Osteocyte (in vitro differentiated cells): ENCODE data around the gene TMEM117. TPM values are rescaled to one million over a fixed set of nuclear protein-coding genes. Genes with fewer than 3 reads are reported as not detected.

Experiments used
- DNase-seq: peaks from one replicate; pipeline ENCODE4 v3.0.0; 2021; ENCODE audit warnings: mixed read lengths; ENCODE audit not compliant: unreplicated experiment; ENCODE audit errors: extremely low spot score
- H3K27ac Mint-ChIP-seq: one replicate; pipeline ENCODE4 v1.8.0; 2021; ENCODE audit warnings: mild to moderate bottlenecking, mixed read lengths; ENCODE audit not compliant: unreplicated experiment
- H3K27me3 Mint-ChIP-seq: one replicate; pipeline ENCODE4 v1.8.0; 2021; ENCODE audit warnings: mixed read lengths; ENCODE audit not compliant: unreplicated experiment
- H3K36me3 Mint-ChIP-seq: one replicate; pipeline ENCODE4 v1.8.0; 2021; ENCODE audit warnings: mixed read lengths; ENCODE audit not compliant: unreplicated experiment
- H3K4me1 Mint-ChIP-seq: one replicate; pipeline ENCODE4 v1.8.0; 2021; ENCODE audit warnings: mixed read lengths; ENCODE audit not compliant: unreplicated experiment
- H3K4me3 Mint-ChIP-seq: one replicate; pipeline ENCODE4 v1.8.0; 2021; ENCODE audit warnings: mild to moderate bottlenecking, moderate library complexity, mixed read lengths; ENCODE audit not compliant: unreplicated experiment
- H3K9me3 Mint-ChIP-seq: one replicate; pipeline ENCODE4 v1.8.0; 2021; ENCODE audit warnings: mixed read lengths; ENCODE audit not compliant: unreplicated experiment
- total RNA-seq: library from RNA; stranded (reverse); gene quantifications from 2 replicates; pipeline ENCODE4 v1.2.1, GENCODE V29; 2021
- TF ChIP-seq, protein P1 (sequence below): fragments of 200-600 bp; sonication (generic); IDR thresholded peaks from 2 replicates; pipeline ENCODE4 v1.5.0; 2021; ENCODE audit warnings: antibody characterized with exemption, mild to moderate bottlenecking, moderate library complexity

The TMEM117 gene
- total RNA-seq, 1 donor from 2014 or later: 14.2 TPM

DNA sequence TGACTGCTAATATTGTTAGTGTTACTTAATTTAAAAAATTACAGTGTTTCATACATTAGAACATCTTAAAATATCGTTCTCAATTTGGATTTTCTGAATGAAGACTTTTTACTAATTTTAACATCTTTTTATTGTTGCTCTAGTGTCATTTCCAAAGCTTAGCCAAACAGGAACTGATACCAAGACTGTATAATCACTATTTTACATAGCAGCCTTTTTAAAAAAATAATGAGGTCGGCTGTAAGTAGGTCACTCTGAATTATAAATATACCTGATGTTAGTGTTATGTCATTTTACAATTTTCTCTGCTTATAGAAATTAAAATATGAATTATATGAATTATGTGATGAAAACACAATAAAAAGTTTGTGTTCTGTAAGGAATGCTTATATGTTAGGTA lies 321.5 kb downstream of the TMEM117 start:
- Mint-ChIP-seq H3K9me3 (no peaks in the 10 kb centered on the region), H3K4me3 (no peak overlapping the region), H3K4me1 (peaks cover 7% of the 10 kb centered on the region), H3K27me3 (no peaks in the 10 kb centered on the region), H3K27ac (no peak overlapping the region), H3K36me3 (no peaks in the 10 kb centered on the region)
- TF ChIP-seq, protein P1, sequence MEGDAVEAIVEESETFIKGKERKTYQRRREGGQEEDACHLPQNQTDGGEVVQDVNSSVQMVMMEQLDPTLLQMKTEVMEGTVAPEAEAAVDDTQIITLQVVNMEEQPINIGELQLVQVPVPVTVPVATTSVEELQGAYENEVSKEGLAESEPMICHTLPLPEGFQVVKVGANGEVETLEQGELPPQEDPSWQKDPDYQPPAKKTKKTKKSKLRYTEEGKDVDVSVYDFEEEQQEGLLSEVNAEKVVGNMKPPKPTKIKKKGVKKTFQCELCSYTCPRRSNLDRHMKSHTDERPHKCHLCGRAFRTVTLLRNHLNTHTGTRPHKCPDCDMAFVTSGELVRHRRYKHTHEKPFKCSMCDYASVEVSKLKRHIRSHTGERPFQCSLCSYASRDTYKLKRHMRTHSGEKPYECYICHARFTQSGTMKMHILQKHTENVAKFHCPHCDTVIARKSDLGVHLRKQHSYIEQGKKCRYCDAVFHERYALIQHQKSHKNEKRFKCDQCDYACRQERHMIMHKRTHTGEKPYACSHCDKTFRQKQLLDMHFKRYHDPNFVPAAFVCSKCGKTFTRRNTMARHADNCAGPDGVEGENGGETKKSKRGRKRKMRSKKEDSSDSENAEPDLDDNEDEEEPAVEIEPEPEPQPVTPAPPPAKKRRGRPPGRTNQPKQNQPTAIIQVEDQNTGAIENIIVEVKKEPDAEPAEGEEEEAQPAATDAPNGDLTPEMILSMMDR: no peak
- no peak for DNase-seq

DNA sequence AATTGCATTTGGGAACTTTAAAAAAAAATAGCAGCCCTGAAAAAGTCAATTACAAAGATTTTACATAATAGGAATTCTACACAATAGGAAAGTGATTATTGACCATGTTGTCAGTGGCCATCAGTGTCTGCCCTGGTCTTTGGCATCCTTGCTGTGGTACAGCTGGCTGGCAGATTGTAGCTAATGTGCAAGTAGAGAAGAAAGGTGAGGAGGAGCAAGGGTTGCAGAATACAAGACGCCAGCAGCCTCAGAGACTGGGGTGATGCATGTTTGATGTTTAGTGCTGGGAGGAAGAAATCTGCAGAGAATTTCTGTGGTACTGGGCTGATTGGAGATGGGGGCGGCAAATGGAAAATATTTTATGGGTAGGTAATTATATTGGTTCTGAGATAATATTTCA lies 322.9 kb downstream of the TMEM117 start:
- peaks cover 5% of the 10 kb centered on the region for H3K4me1 Mint-ChIP-seq
- no peaks in the 10 kb centered on the region for H3K9me3 Mint-ChIP-seq
- no peaks in the 10 kb centered on the region for H3K27me3 Mint-ChIP-seq
- no peak for DNase-seq
- TF ChIP-seq, protein P1: no peak
- no peak overlapping the region for H3K27ac Mint-ChIP-seq
- H3K36me3 Mint-ChIP-seq: no peaks in the 10 kb centered on the region
- no peak overlapping the region for H3K4me3 Mint-ChIP-seq

DNA sequence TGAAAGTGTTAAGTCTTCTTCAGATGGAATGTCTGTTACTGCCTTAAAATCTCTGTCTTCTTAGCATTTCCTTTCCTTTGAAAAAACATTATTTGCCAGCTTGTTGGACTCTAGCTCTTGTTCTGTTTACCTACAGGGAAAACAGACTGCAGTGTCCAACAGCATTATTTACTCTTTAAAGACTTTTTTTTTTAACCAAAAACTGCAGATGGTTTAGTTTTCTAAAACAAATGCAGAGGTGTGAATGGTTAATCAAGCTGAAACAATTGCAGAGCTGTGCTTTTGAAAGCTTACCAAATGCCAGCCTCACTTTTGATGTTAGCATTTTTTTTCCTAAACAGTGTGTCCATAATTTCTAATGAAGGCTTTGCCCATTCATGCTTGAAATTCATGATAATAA lies 323.3 kb downstream of the TMEM117 start:
- Mint-ChIP-seq H3K27ac (no peak overlapping the region), H3K4me1 (peaks cover under 1% of the 10 kb centered on the region), H3K27me3 (no peaks in the 10 kb centered on the region), H3K36me3 (no peaks in the 10 kb centered on the region), H3K9me3 (no peaks in the 10 kb centered on the region), H3K4me3 (no peak overlapping the region)
- no peak for DNase-seq
- TF ChIP-seq, protein P1: no peak

DNA sequence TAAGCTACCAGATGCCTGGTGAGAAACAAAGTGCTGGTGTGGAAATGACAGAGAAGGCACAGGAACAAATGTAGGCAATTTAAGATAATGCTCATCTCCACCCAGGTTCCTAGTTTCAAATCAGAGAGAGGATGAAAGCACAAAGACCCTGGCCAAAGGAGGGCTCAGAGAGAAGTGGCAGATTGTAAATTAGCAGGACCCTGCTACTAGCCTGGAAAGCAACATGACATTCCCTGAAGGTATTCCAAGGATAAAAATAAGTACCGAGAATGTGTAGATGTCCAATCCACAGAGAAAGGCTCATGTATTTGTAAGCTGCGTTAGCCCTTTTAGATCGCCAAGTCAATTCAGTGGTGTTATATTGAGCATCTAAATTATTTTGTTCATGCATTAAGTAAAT lies 324.0 kb downstream of the TMEM117 start:
- Mint-ChIP-seq H3K27me3 (no peaks in the 10 kb centered on the region), H3K4me3 (no peak overlapping the region), H3K27ac (no peak overlapping the region), H3K9me3 (no peaks in the 10 kb centered on the region), H3K36me3 (no peaks in the 10 kb centered on the region), H3K4me1 (no peaks in the 10 kb centered on the region)
- TF ChIP-seq, protein P1: no peak
- no peak for DNase-seq

DNA sequence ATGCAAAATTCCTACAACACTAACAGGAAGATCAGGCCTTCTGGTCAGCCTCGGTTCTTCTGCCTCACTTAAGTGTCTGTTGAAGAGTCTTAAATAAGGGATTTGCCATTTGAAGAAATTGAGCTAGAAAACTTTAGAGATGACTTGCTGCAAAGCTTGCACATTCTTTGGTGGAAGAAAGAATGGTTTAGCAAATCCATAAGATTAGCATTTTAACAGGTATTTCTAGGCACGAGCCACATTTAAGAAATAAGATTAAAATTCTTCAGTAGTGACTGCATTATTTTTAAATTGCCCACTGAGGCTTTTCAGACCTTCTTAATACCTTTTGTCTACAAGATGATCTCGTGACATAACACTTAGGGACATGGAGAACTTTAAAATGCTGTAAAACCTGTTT lies 327.1 kb downstream of the TMEM117 start:
- Mint-ChIP-seq H3K36me3 (no peaks in the 10 kb centered on the region), H3K4me1 (no peaks in the 10 kb centered on the region), H3K27me3 (no peaks in the 10 kb centered on the region), H3K9me3 (no peaks in the 10 kb centered on the region), H3K4me3 (no peak overlapping the region), H3K27ac (no peak overlapping the region)
- TF ChIP-seq, protein P1: no peak
- DNase-seq: no peak
